Osteoblast (primary cell): ENCODE results near the gene ADGB. TPM values are rescaled to one million over a fixed set of nuclear protein-coding genes. Genes with fewer than 3 reads are reported as not detected.

Source experiments
- DNase-seq: peaks from one replicate; pipeline ENCODE4 v3.0.0; 2011; ENCODE audit warnings: low spot score, mixed read lengths; ENCODE audit not compliant: insufficient read length; ENCODE audit errors: missing footprints
- H2AFZ ChIP-seq: 2 replicates; pipeline ENCODE4 v1.6.0; 2011; ENCODE audit warnings: mild to moderate bottlenecking, low read length
- H3K27ac ChIP-seq: 2 replicates; pipeline ENCODE4 v1.5.1; 2011; ENCODE audit warnings: mild to moderate bottlenecking, low read depth, low read length, moderate library complexity
- H3K27me3 ChIP-seq: 2 replicates; pipeline ENCODE4 v1.6.0; 2012; ENCODE audit warnings: mild to moderate bottlenecking, control low read depth, inconsistent platforms, low read length, moderate library complexity; ENCODE audit not compliant: insufficient read depth
- H3K36me3 ChIP-seq: 2 replicates; pipeline ENCODE4 v1.5.1; 2011; ENCODE audit warnings: mild to moderate bottlenecking, low read length, control low read depth, moderate library complexity; ENCODE audit not compliant: insufficient read depth
- H3K4me1 ChIP-seq: 2 replicates; pipeline ENCODE4 v1.5.1; 2011; ENCODE audit warnings: mild to moderate bottlenecking, low read length, control low read depth, moderate library complexity; ENCODE audit not compliant: insufficient read depth
- H3K4me2 ChIP-seq: 2 replicates; pipeline ENCODE4 v1.6.0; 2011; ENCODE audit warnings: mild to moderate bottlenecking, low read length; ENCODE audit not compliant: insufficient read depth
- H3K4me3 ChIP-seq: fragments of 200-600 bp; sonication (generic); 3 replicates; pipeline ENCODE4 v1.5.1; 2012; ENCODE audit warnings: mild to moderate bottlenecking, low read length, inconsistent platforms; ENCODE audit not compliant: insufficient read depth
- H3K79me2 ChIP-seq: 2 replicates; pipeline ENCODE4 v1.6.0; 2012; ENCODE audit warnings: mild to moderate bottlenecking, low read length, control low read depth, inconsistent platforms; ENCODE audit not compliant: insufficient read depth
- H3K9me3 ChIP-seq: 2 replicates; pipeline ENCODE4 v1.5.1; 2011; ENCODE audit warnings: low read depth, low read length, control low read depth
- H4K20me1 ChIP-seq: 2 replicates; pipeline ENCODE4 v1.6.0; 2012; ENCODE audit warnings: mild to moderate bottlenecking, low read length, control low read depth; ENCODE audit not compliant: insufficient read depth
- small RNA-seq: library from RNA; depleted of rRNA; stranded (forward); fragments of <200 nt; gene quantifications from one replicate; pipeline ENCODE3, GENCODE V24; 2012
- total RNA-seq: library from RNA; depleted of rRNA; stranded (reverse); fragments of >200 nt; gene quantifications from 2 replicates; pipeline ENCODE4 v1.2.3, GENCODE V29; 2012
- TF ChIP-seq, protein P1 (sequence below): IDR thresholded peaks from 2 replicates; pipeline ENCODE4 v1.5.1; 2011; ENCODE audit warnings: mild to moderate bottlenecking, low read depth, low read length, moderate library complexity; ENCODE audit errors: extremely low read depth

Gene ADGB
- total RNA-seq, 1 donor = under 0.01 TPM

DNA sequence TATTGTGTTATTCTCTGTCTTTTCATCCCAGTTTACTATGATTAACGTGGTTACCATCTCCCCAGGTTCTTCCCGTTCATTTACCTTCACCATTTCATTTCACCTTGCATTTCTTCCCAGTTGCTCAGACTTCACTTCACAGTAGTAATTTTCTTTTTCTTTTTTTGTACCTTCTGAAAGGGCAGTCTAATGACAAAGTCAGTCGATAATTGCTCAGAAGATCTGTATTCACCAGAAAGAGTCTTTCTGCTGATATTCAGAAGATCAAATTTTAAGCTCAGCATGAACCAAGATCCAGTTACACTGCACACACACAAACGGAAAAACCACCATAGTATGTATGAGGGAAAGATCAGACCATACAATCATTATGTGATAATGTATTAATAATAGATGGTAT lies 265.5 kb downstream of the ADGB start:
- no peaks in the 10 kb centered on the region for H4K20me1 ChIP-seq
- no peak overlapping the region for H3K4me3 ChIP-seq
- H3K9me3 ChIP-seq = no peaks in the 10 kb centered on the region
- H3K79me2 ChIP-seq = no peaks in the 10 kb centered on the region
- no peak for DNase-seq
- no peak overlapping the region for H3K4me2 ChIP-seq
- no peak overlapping the region for H3K27ac ChIP-seq
- H3K4me1 ChIP-seq = no peaks in the 10 kb centered on the region
- H3K36me3 ChIP-seq = no peaks in the 10 kb centered on the region
- no peak overlapping the region for H2AFZ ChIP-seq
- H3K27me3 ChIP-seq = no peaks in the 10 kb centered on the region
- TF ChIP-seq, protein P1, sequence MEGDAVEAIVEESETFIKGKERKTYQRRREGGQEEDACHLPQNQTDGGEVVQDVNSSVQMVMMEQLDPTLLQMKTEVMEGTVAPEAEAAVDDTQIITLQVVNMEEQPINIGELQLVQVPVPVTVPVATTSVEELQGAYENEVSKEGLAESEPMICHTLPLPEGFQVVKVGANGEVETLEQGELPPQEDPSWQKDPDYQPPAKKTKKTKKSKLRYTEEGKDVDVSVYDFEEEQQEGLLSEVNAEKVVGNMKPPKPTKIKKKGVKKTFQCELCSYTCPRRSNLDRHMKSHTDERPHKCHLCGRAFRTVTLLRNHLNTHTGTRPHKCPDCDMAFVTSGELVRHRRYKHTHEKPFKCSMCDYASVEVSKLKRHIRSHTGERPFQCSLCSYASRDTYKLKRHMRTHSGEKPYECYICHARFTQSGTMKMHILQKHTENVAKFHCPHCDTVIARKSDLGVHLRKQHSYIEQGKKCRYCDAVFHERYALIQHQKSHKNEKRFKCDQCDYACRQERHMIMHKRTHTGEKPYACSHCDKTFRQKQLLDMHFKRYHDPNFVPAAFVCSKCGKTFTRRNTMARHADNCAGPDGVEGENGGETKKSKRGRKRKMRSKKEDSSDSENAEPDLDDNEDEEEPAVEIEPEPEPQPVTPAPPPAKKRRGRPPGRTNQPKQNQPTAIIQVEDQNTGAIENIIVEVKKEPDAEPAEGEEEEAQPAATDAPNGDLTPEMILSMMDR = no peak

DNA sequence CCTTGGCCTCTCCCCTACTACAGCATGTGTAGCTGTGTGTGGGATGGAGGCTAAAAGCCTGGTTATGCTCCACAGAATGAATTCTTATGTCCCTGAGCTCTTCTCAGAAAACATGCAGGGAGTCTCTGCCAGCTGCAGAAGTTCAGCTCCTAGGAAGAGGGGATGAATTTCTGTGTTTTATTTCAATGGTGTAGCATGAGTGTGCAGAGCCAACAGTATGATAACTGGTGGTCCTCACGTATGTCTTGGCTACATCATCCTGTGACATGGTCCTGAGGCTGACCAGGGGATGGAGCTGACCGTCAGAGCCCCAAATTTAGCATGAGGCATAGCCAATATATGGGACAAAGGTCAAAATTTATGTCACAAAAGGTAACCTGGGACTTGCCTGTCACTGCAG lies 266.1 kb downstream of the ADGB start:
- TF ChIP-seq, protein P1 = no peak
- Histone ChIP-seq H3K79me2 (no peaks in the 10 kb centered on the region), H3K27me3 (no peaks in the 10 kb centered on the region), H3K4me3 (no peak overlapping the region), H3K4me2 (no peak overlapping the region), H4K20me1 (no peaks in the 10 kb centered on the region), H3K27ac (no peak overlapping the region), H3K4me1 (no peaks in the 10 kb centered on the region), H2AFZ (no peak overlapping the region), H3K9me3 (no peaks in the 10 kb centered on the region), H3K36me3 (no peaks in the 10 kb centered on the region)
- no peak for DNase-seq

Small RNAs within 50 kb of the gene (small RNA-seq; reads per million reads assigned to genes)
- not detected for gene RNU6-906P

Other genes with a start within 250 kb of the ADGB start
- 115 and 131 TPM in 2 replicates for gene RAB32, start 55.1 kb upstream of the ADGB start, total RNA-seq